GM23338 (cell line): ENCODE data around the gene HRAS.

Experiments used
- EZH2 ChIP-seq: fragments of 200-600 bp; sonication (generic); IDR thresholded peaks from one replicate; pipeline ENCODE4 v1.8.0; 2017; ENCODE audit warnings: antibody characterized with exemption, mild to moderate bottlenecking, low read depth; ENCODE audit not compliant: unreplicated experiment
- EZH2phosphoT487 ChIP-seq: fragments of 200-600 bp; sonication (generic); IDR thresholded peaks from one replicate; pipeline ENCODE4 v1.8.1; 2018; ENCODE audit warnings: antibody characterized with exemption; ENCODE audit not compliant: unreplicated experiment
- POLR2AphosphoS5 ChIP-seq: IDR thresholded peaks from 2 replicates; pipeline ENCODE4 v1.6.1; 2016; ENCODE audit warnings: antibody characterized with exemption, low read depth
- STAT1 ChIP-seq: IDR thresholded peaks from one replicate; pipeline ENCODE4 v1.6.1; 2016; ENCODE audit warnings: antibody characterized with exemption; ENCODE audit not compliant: unreplicated experiment
- TF ChIP-seq, protein P1 (sequence below), 2 experiments: fragments of 200-600 bp in 1 of 2; sonication (generic) in 1 of 2; conservative IDR thresholded peaks; 2 replicates each; pipeline versions ENCODE4 v1.5.1 to v1.6.1; 2016 to 2017; ENCODE audit warnings: antibody characterized with exemption in 2 of 2, low read depth in 2 of 2, mild to moderate bottlenecking in 2 of 2, moderate library complexity in 1 of 2
- TF ChIP-seq, protein P2 (sequence below): IDR thresholded peaks from one replicate; pipeline ENCODE4 v1.6.1; 2018; ENCODE audit warnings: antibody characterized with exemption; ENCODE audit not compliant: unreplicated experiment

DNA sequence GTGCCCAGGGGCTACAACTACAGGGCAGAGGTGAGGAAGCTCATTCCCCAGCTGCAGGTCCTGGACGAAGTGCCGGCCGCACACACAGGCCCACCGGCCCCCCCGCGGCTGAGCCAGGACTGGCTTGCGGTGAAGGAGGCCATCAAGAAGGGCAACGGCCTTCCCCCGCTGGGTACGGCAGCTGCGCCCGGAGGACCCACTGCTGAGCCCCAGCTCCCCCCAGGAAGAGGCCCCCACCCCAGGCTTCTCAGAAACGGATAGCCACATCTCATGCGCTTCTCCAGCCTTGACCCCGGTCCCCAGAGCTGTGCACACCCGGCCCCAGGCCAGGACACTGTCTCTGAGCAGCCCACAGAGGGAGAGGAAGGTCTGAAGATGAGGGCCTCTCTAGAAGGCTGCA, 15.8 kb upstream of the HRAS start:
- TF ChIP-seq, protein P1, sequence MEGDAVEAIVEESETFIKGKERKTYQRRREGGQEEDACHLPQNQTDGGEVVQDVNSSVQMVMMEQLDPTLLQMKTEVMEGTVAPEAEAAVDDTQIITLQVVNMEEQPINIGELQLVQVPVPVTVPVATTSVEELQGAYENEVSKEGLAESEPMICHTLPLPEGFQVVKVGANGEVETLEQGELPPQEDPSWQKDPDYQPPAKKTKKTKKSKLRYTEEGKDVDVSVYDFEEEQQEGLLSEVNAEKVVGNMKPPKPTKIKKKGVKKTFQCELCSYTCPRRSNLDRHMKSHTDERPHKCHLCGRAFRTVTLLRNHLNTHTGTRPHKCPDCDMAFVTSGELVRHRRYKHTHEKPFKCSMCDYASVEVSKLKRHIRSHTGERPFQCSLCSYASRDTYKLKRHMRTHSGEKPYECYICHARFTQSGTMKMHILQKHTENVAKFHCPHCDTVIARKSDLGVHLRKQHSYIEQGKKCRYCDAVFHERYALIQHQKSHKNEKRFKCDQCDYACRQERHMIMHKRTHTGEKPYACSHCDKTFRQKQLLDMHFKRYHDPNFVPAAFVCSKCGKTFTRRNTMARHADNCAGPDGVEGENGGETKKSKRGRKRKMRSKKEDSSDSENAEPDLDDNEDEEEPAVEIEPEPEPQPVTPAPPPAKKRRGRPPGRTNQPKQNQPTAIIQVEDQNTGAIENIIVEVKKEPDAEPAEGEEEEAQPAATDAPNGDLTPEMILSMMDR (conservative IDR thresholded peaks at IDR 0.05; ENCODE audit: low read depth in 2 of 2), result no peak
- TF ChIP-seq, protein P2, sequence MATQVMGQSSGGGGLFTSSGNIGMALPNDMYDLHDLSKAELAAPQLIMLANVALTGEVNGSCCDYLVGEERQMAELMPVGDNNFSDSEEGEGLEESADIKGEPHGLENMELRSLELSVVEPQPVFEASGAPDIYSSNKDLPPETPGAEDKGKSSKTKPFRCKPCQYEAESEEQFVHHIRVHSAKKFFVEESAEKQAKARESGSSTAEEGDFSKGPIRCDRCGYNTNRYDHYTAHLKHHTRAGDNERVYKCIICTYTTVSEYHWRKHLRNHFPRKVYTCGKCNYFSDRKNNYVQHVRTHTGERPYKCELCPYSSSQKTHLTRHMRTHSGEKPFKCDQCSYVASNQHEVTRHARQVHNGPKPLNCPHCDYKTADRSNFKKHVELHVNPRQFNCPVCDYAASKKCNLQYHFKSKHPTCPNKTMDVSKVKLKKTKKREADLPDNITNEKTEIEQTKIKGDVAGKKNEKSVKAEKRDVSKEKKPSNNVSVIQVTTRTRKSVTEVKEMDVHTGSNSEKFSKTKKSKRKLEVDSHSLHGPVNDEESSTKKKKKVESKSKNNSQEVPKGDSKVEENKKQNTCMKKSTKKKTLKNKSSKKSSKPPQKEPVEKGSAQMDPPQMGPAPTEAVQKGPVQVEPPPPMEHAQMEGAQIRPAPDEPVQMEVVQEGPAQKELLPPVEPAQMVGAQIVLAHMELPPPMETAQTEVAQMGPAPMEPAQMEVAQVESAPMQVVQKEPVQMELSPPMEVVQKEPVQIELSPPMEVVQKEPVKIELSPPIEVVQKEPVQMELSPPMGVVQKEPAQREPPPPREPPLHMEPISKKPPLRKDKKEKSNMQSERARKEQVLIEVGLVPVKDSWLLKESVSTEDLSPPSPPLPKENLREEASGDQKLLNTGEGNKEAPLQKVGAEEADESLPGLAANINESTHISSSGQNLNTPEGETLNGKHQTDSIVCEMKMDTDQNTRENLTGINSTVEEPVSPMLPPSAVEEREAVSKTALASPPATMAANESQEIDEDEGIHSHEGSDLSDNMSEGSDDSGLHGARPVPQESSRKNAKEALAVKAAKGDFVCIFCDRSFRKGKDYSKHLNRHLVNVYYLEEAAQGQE, result no peak
- TF ChIP-seq POLR2AphosphoS5 (no peak), EZH2 (no peak), STAT1 (no peak), EZH2phosphoT487 (no peak)
